Body of pancreas (tissue), 4 donors: Measurements from ENCODE around the gene CYBB.

ENCODE experiments used
- CTCF ChIP-seq, 7 experiments: fragments of 450-650 bp in 4 of 7; fragments of 200-600 bp in 3 of 7; sonication (generic) in 3 of 7; IDR thresholded peaks; one replicate each; pipeline ENCODE4 v1.5.1; 2016 to 2019; ENCODE audit warnings: antibody characterized with exemption in 7 of 7
- POLR2A ChIP-seq, 3 donors: fragments of 450-650 bp; IDR thresholded peaks; one replicate each; pipeline ENCODE4 v1.6.1; 2016; ENCODE audit warnings: antibody characterized with exemption in 3 of 3, mild to moderate bottlenecking in 2 of 3

GRCh38 chrX:37767430-37767829, 12.4 kb upstream of the CYBB start:
- no peak for TF ChIP-seq CTCF (IDR thresholded peaks at IDR 0.05)
- TF ChIP-seq POLR2A (IDR thresholded peaks at IDR 0.05), result no peak
